Breast epithelium (tissue), 3 donors: Measurements from ENCODE around the gene GPR180.

Experiments used
- CTCF ChIP-seq, 3 donors: fragments of 450-650 bp; IDR thresholded peaks; one replicate each; pipeline ENCODE4 v1.5.1; 2016 to 2017; ENCODE audit warnings: antibody characterized with exemption in 3 of 3, mild to moderate bottlenecking in 3 of 3, moderate library complexity in 3 of 3
- POLR2A ChIP-seq: fragments of 450-650 bp; IDR thresholded peaks from one replicate; pipeline ENCODE4 v1.6.1; 2016; ENCODE audit warnings: antibody characterized with exemption, mild to moderate bottlenecking, moderate library complexity
- POLR2AphosphoS5 ChIP-seq, 3 donors: sonication (generic); formaldehyde crosslinking; IDR thresholded peaks; one replicate each; pipeline ENCODE4 v1.6.1; 2017; ENCODE audit warnings: antibody characterized with exemption in 3 of 3

GRCh38 chr13:94636942-94637578 is 35.4 kb downstream of the GPR180 start:
- TF ChIP-seq POLR2A (no peak), CTCF (IDR thresholded peaks at IDR 0.05) (no peak), POLR2AphosphoS5 (IDR thresholded peaks at IDR 0.05) (no peak)
